Esophagus (tissue), 2 donors: ENCODE results near the gene CTNNA2. TPM values are rescaled to one million over a fixed set of nuclear protein-coding genes. Genes with fewer than 3 reads are reported as not detected.

Experiments
- H3K27ac ChIP-seq, 2 donors: one replicate each; pipeline ENCODE4 v1.5.1; 2013; ENCODE audit warnings: low read depth in 2 of 2, mild to moderate bottlenecking in 2 of 2, inconsistent platforms in 1 of 2, low read length in 1 of 2, moderate library complexity in 1 of 2
- H3K27me3 ChIP-seq, 2 donors: one replicate each; pipeline ENCODE4 v1.6.1; 2013; ENCODE audit warnings: low read length in 2 of 2, control low read depth in 1 of 2, mild to moderate bottlenecking in 1 of 2; ENCODE audit not compliant: insufficient read depth in 2 of 2, control insufficient read depth in 1 of 2
- H3K36me3 ChIP-seq, 2 donors: one replicate each; pipeline ENCODE4 v1.6.1; 2013; ENCODE audit warnings: low read length in 1 of 2; ENCODE audit not compliant: control insufficient read depth in 2 of 2, insufficient read depth in 2 of 2
- H3K4me1 ChIP-seq, 2 donors: one replicate each; pipeline ENCODE4 v1.6.1; 2013; ENCODE audit warnings: low read length in 1 of 2; ENCODE audit not compliant: control insufficient read depth in 2 of 2, insufficient read depth in 2 of 2
- H3K4me3 ChIP-seq, 2 donors: one replicate each; pipeline ENCODE4 v1.5.1; 2013; ENCODE audit warnings: low read length in 2 of 2, mild to moderate bottlenecking in 2 of 2, low read depth in 1 of 2, moderate library complexity in 1 of 2
- H3K9me3 ChIP-seq, 2 donors: one replicate each; pipeline ENCODE4 v1.6.1; 2013; ENCODE audit warnings: mild to moderate bottlenecking in 2 of 2, low read depth in 1 of 2, low read length in 1 of 2, moderate library complexity in 1 of 2; ENCODE audit not compliant: control insufficient read depth in 2 of 2, insufficient read depth in 1 of 2
- WGBS, 2 donors: extraction: QIAGEN DNeasy Blood & Tissue Kit; methylation state at CpG; one replicate each; pipeline ENCODE4 v1.1.7; 2013; 5-methylcytosine and 5-hydroxymethylcytosine counted together
- polyA plus RNA-seq, 2 donors: library from polyadenylated mRNA; stranded (reverse); fragments of 200-250 nt; gene quantifications; one replicate each; pipeline ENCODE4 v1.2.3, GENCODE V29; 2013
- donor health status: healthy with polysubstance abuse.
- donor health status: Bipolar disorder and iron deficiency.

The CTNNA2 gene
- polyA plus RNA-seq, 2 donors, result 0.02 TPM; not detected in 1

- H3K4me1 ChIP-seq, result peaks cover 0 to 2% of the 10 kb centered on the region in 2 donors
- peaks cover 6 to 7% of the 10 kb centered on the region in 2 donors for H3K9me3 ChIP-seq
- H3K36me3 ChIP-seq, result no peaks in the 10 kb centered on the region
- H3K27ac ChIP-seq, result no peak overlapping the region
- H3K27me3 ChIP-seq, result no peaks in the 10 kb centered on the region
- H3K4me3 ChIP-seq, result no peak overlapping the region
- WGBS, 2 donors, result 77 to 82% methylated on average over 5 of the region's 5 CpGs
These were observed 156.9 kb downstream of the CTNNA2 start for GRCh38 chr2:79669714-79670113.

- H3K36me3 ChIP-seq, result no peaks in the 10 kb centered on the region
- 80 to 88% methylated on average over 11 of the region's 11 CpGs for WGBS, 2 donors
- H3K9me3 ChIP-seq, result peaks cover 6 to 7% of the 10 kb centered on the region in 2 donors
- peaks cover 0 to 2% of the 10 kb centered on the region in 2 donors for H3K4me1 ChIP-seq
- H3K4me3 ChIP-seq, result no peak overlapping the region
- no peaks in the 10 kb centered on the region for H3K27me3 ChIP-seq
- H3K27ac ChIP-seq, result no peak overlapping the region
These were observed 157.3 kb downstream of the CTNNA2 start for GRCh38 chr2:79670198-79670597.

GRCh38 chr2:79686884-79687283 lies 174.0 kb downstream of the CTNNA2 start:
- Histone ChIP-seq H3K27ac (no peak overlapping the region), H3K27me3 (no peaks in the 10 kb centered on the region), H3K4me3 (no peak overlapping the region), H3K36me3 (no peaks in the 10 kb centered on the region), H3K4me1 (no peaks in the 10 kb centered on the region), H3K9me3 (no peaks in the 10 kb centered on the region)
- WGBS, 2 donors, result 84 to 92% methylated on average over 1 of the region's 1 CpG

GRCh38 chr2:79695248-79695647 lies 182.4 kb downstream of the CTNNA2 start:
- Histone ChIP-seq H3K4me1 (no peaks in the 10 kb centered on the region), H3K4me3 (no peak overlapping the region), H3K27me3 (no peaks in the 10 kb centered on the region), H3K9me3 (no peaks in the 10 kb centered on the region), H3K36me3 (no peaks in the 10 kb centered on the region), H3K27ac (no peak overlapping the region)

GRCh38 chr2:79697200-79697599 lies 184.3 kb downstream of the CTNNA2 start:
- H3K27me3 ChIP-seq, result no peaks in the 10 kb centered on the region
- no peaks in the 10 kb centered on the region for H3K4me1 ChIP-seq
- H3K9me3 ChIP-seq, result no peaks in the 10 kb centered on the region
- H3K36me3 ChIP-seq, result no peaks in the 10 kb centered on the region
- H3K27ac ChIP-seq, result no peak overlapping the region
- no peak overlapping the region for H3K4me3 ChIP-seq
- 82 to 94% methylated on average over 2 of the region's 2 CpGs for WGBS, 2 donors

GRCh38 chr2:79700651-79701050 lies 187.8 kb downstream of the CTNNA2 start:
- H3K36me3 ChIP-seq, result no peaks in the 10 kb centered on the region
- WGBS, 2 donors, result 60 to 69% methylated on average over 3 of the region's 3 CpGs
- H3K27me3 ChIP-seq, result no peaks in the 10 kb centered on the region
- H3K9me3 ChIP-seq, result no peaks in the 10 kb centered on the region
- H3K4me1 ChIP-seq, result no peaks in the 10 kb centered on the region
- no peak overlapping the region for H3K4me3 ChIP-seq
- no peak overlapping the region for H3K27ac ChIP-seq

GRCh38 chr2:79702905-79703304 lies 190.1 kb downstream of the CTNNA2 start:
- Histone ChIP-seq H3K27ac (no peak overlapping the region), H3K4me3 (no peak overlapping the region), H3K4me1 (no peaks in the 10 kb centered on the region), H3K9me3 (no peaks in the 10 kb centered on the region), H3K36me3 (no peaks in the 10 kb centered on the region), H3K27me3 (no peaks in the 10 kb centered on the region)
- 18 to 24% methylated on average over 1 of the region's 1 CpG for WGBS, 2 donors

GRCh38 chr2:79711098-79711497 lies 198.2 kb downstream of the CTNNA2 start:
- Histone ChIP-seq H3K9me3 (peaks cover 0 to 2% of the 10 kb centered on the region in 2 donors), H3K36me3 (no peaks in the 10 kb centered on the region), H3K27ac (no peak overlapping the region), H3K4me1 (no peaks in the 10 kb centered on the region), H3K27me3 (no peaks in the 10 kb centered on the region), H3K4me3 (no peak overlapping the region)

- Histone ChIP-seq H3K27ac (no peak overlapping the region), H3K4me3 (no peak overlapping the region), H3K9me3 (peaks cover 0 to 2% of the 10 kb centered on the region in 2 donors), H3K36me3 (no peaks in the 10 kb centered on the region), H3K4me1 (no peaks in the 10 kb centered on the region), H3K27me3 (no peaks in the 10 kb centered on the region)
- WGBS, 2 donors, result 63 to 69% methylated on average over 4 of the region's 4 CpGs
These were observed 200.4 kb downstream of the CTNNA2 start for GRCh38 chr2:79713131-79713785.

GRCh38 chr2:79714283-79714682 lies 201.4 kb downstream of the CTNNA2 start:
- no peak overlapping the region for H3K27ac ChIP-seq
- H3K4me3 ChIP-seq, result no peak overlapping the region
- WGBS, 2 donors, result 85 to 90% methylated on average over 1 of the region's 1 CpG
- H3K4me1 ChIP-seq, result no peaks in the 10 kb centered on the region
- no peaks in the 10 kb centered on the region for H3K36me3 ChIP-seq
- H3K9me3 ChIP-seq, result peaks cover 0 to 2% of the 10 kb centered on the region in 2 donors
- no peaks in the 10 kb centered on the region for H3K27me3 ChIP-seq
